ENCODE results near the gene WDR90. TPM values are rescaled to one million over a fixed set of nuclear protein-coding genes. Genes with fewer than 3 reads are reported as not detected.

WDR90 gene
- total and polyA plus RNA-seq, 2 of the 13 experiments (the other 11 are each of a cell fraction or from before 2014, with no cell fraction given): 14.9 to 28.9 TPM

DNA sequence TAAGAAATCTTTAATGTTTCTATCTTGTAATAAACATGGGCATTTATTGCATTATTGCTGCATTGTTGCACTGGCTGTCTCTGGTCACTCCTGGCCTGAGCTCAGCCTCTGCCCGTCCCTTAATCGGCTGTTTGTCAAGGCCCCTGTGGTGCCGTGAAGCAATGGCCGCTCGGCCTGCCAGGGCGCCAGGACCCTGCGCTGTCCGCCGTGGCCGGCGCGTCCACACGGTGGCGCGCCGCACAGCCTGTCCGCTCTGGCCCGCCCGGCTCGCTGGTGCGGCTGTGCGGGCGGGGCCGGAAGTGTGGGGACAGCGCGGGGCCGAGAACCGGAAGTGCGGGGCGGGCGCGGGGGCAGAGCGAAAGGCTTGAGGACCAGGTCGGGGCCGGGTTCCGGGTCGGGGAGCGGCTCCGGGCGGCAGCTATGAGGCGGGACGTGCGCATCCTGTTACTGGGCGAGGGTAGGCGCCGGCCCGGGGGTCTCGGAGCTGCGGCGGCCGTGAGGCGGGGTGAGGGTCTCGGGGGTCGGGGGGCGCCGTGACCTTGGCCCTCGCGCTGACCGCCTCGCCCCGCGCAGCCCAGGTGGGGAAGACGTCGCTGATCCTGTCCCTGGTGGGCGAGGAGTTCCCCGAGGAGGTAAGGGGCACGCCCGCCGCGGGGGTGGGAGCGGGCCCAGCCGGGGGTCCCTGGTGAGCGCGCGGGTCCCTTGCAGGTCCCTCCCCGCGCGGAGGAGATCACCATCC lies 18.8 kb downstream of the WDR90 start, which contains the start of gene RHOT2 (continued):
- 0 out of 2 replicates have a peak, but pooled peaks have one; percentile 41 for TF ChIP-seq ZNF274 (CRISPR knock-in tag; IDR thresholded peaks at IDR 0.05)
- TF ChIP-seq ZNF12 (CRISPR knock-in tag; IDR thresholded peaks at IDR 0.05): no peak
- TF ChIP-seq HDAC6 (IDR thresholded peaks at IDR 0.05; ENCODE audit: low read depth, low read length): no peak
- TF ChIP-seq KMT2B (CRISPR knock-in tag; IDR thresholded peaks at IDR 0.05): peak; percentile 42
- no peak for TF ChIP-seq GLI4 (CRISPR knock-in tag; IDR thresholded peaks at IDR 0.05; ENCODE audit: borderline replicate concordance)
- TF ChIP-seq PCBP1 (IDR thresholded peaks at IDR 0.05; ENCODE audit: borderline replicate concordance, low read depth, low read length): no peak
- TF ChIP-seq, protein P1, sequence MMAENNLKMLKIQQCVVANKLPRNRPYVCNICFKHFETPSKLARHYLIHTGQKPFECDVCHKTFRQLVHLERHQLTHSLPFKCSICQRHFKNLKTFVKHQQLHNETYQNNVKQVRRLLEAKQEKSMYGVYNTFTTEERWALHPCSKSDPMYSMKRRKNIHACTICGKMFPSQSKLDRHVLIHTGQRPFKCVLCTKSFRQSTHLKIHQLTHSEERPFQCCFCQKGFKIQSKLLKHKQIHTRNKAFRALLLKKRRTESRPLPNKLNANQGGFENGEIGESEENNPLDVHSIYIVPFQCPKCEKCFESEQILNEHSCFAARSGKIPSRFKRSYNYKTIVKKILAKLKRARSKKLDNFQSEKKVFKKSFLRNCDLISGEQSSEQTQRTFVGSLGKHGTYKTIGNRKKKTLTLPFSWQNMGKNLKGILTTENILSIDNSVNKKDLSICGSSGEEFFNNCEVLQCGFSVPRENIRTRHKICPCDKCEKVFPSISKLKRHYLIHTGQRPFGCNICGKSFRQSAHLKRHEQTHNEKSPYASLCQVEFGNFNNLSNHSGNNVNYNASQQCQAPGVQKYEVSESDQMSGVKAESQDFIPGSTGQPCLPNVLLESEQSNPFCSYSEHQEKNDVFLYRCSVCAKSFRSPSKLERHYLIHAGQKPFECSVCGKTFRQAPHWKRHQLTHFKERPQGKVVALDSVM (CRISPR knock-in tag; IDR thresholded peaks at IDR 0.05): no peak; the same call in 1 of the 2 replicates
- no peak for TF ChIP-seq ARID2 (CRISPR knock-in tag; IDR thresholded peaks at IDR 0.05; ENCODE audit: borderline replicate concordance)
- TF ChIP-seq ZNF343 (CRISPR knock-in tag; IDR thresholded peaks at IDR 0.05): no peak
- no peak for TF ChIP-seq ATF7 (IDR thresholded peaks at IDR 0.05)
- TF ChIP-seq ATF7 (CRISPR knock-in tag; IDR thresholded peaks at IDR 0.05): no peak
- TF ChIP-seq RBM22 (optimal IDR thresholded peaks at IDR 0.05; ENCODE audit: low read length): no peak
- peak in 1 of 2 experiments; percentile 44; a peak in 1 of 4 replicates for TF ChIP-seq EP300 (IDR thresholded peaks at IDR 0.05; ENCODE audit: low read depth in 2 of 2, low read length in 2 of 2)
- peak; percentile 38; the same call in 1 of the 2 replicates for TF ChIP-seq EP300 (CRISPR knock-in tag; IDR thresholded peaks at IDR 0.05; ENCODE audit: borderline replicate concordance)
- TF ChIP-seq XBP1 (CRISPR knock-in tag; IDR thresholded peaks at IDR 0.05): no peak
- TF ChIP-seq ZFP1 (CRISPR knock-in tag; IDR thresholded peaks at IDR 0.05): 0 out of 2 replicates have a peak, but pooled peaks have one; percentile 27
- no peak for TF ChIP-seq CBX1 (IDR thresholded peaks at IDR 0.05; ENCODE audit: low read depth)
- TF ChIP-seq ZNF670 (CRISPR knock-in tag; IDR thresholded peaks at IDR 0.05; ENCODE audit: borderline replicate concordance): no peak
- peak; percentile 66 for TF ChIP-seq YEATS2 (CRISPR knock-in tag; IDR thresholded peaks at IDR 0.05; ENCODE audit: borderline replicate concordance)
- no peak for TF ChIP-seq ZNF776 (CRISPR knock-in tag; IDR thresholded peaks at IDR 0.05)
- no peak for TF ChIP-seq ZNF780A (CRISPR knock-in tag; IDR thresholded peaks at IDR 0.05)
- TF ChIP-seq CAMTA2 (CRISPR knock-in tag; IDR thresholded peaks at IDR 0.05; ENCODE audit: borderline replicate concordance): no peak; the same call in 1 of the 2 replicates
- TF ChIP-seq STAT5B (CRISPR knock-in tag; IDR thresholded peaks at IDR 0.05): no peak
- TF ChIP-seq GZF1 (CRISPR knock-in tag; IDR thresholded peaks at IDR 0.05): no peak
- TF ChIP-seq CCAR2 (optimal IDR thresholded peaks at IDR 0.05; ENCODE audit: low read depth, low read length): no peak
- peak; percentile 78; the same call in 1 of the 2 replicates for TF ChIP-seq ZNF451 (CRISPR knock-in tag; IDR thresholded peaks at IDR 0.05)
- no peak for TF ChIP-seq ZNF326 (CRISPR knock-in tag; IDR thresholded peaks at IDR 0.05; ENCODE audit: borderline replicate concordance)
- TF ChIP-seq PITX1 (CRISPR knock-in tag; IDR thresholded peaks at IDR 0.05): no peak
- TF ChIP-seq, protein P2, sequence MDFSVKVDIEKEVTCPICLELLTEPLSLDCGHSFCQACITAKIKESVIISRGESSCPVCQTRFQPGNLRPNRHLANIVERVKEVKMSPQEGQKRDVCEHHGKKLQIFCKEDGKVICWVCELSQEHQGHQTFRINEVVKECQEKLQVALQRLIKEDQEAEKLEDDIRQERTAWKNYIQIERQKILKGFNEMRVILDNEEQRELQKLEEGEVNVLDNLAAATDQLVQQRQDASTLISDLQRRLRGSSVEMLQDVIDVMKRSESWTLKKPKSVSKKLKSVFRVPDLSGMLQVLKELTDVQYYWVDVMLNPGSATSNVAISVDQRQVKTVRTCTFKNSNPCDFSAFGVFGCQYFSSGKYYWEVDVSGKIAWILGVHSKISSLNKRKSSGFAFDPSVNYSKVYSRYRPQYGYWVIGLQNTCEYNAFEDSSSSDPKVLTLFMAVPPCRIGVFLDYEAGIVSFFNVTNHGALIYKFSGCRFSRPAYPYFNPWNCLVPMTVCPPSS (IDR thresholded peaks at IDR 0.05): no peak
- TF ChIP-seq ZNF674 (CRISPR knock-in tag; IDR thresholded peaks at IDR 0.05; ENCODE audit: low read depth): no peak
- TF ChIP-seq ZNF749 (CRISPR knock-in tag; IDR thresholded peaks at IDR 0.05; ENCODE audit: borderline replicate concordance): no peak
